Measurements from ENCODE around the gene MAGIX. TPM values are rescaled to one million over a fixed set of nuclear protein-coding genes. Genes with fewer than 3 reads are reported as not detected.

Gene MAGIX
- total and polyA plus RNA-seq, 2 of the 4 experiments (the other 2 are of a cell fraction): 0.72 to 1.1 TPM

- Histone ChIP-seq H2BK5ac (ENCODE audit: low read depth, low read length, poor library complexity, severe bottlenecking) (no peak overlapping the region), H3K27ac (ENCODE audit: insufficient read depth, low read length) (no peak overlapping the region), H2AK5ac (ENCODE audit: low read depth, low read length) (no peak overlapping the region), H2AFZ (replicated peaks; ENCODE audit: low read length, poor library complexity) (no peak overlapping the region), H3K27me3 (ENCODE audit: control insufficient read depth, insufficient read depth, low read length) (no peaks in the 10 kb centered on the region; the same call in 1 of the 2 replicates), H4K5ac (ENCODE audit: low read depth, low read length) (no peak overlapping the region), H3K23ac (ENCODE audit: low read depth, low read length) (no peak overlapping the region), H4K91ac (ENCODE audit: insufficient read depth, low read depth, low read length) (no peak overlapping the region), H3K4me2 (ENCODE audit: low read depth, low read length) (no peak overlapping the region), H2BK15ac (ENCODE audit: low read depth, low read length) (no peak overlapping the region), H4K8ac (ENCODE audit: low read depth in 2 of 2, low read length in 2 of 2) (no peak overlapping the region), H4K20me1 (ENCODE audit: insufficient read depth, low read length) (no peaks in the 10 kb centered on the region), H3K4me3 (ENCODE audit: insufficient read depth, low read depth, low read length) (no peak overlapping the region), H3K4ac (ENCODE audit: low read depth, low read length) (no peak overlapping the region), H3K9ac (ENCODE audit: low read depth, low read length) (no peak overlapping the region), H3K9me3 (ENCODE audit: control insufficient read depth, insufficient read depth, low read length) (no peaks in the 10 kb centered on the region), H2BK20ac (ENCODE audit: low read depth, low read length) (no peak overlapping the region), H3K9me1 (ENCODE audit: insufficient read depth, low read length) (no peaks in the 10 kb centered on the region), H3K14ac (replicated peaks; ENCODE audit: low read depth, low read length) (no peak overlapping the region), H3K4me1 (ENCODE audit: control insufficient read depth, insufficient read depth, low read length) (peaks cover 6% of the 10 kb centered on the region), H3K18ac (ENCODE audit: low read depth, low read length) (no peak overlapping the region), H2AK9ac (replicated peaks; ENCODE audit: low read depth, low read length, poor library complexity) (no peak overlapping the region), H3K56ac (ENCODE audit: extremely low read depth, insufficient read depth, low read length) (no peak overlapping the region), H2BK120ac (ENCODE audit: low read depth, low read length) (no peak overlapping the region), H3K36me3 (ENCODE audit: control insufficient read depth, insufficient read depth, low read length) (no peaks in the 10 kb centered on the region), H3K79me1 (ENCODE audit: low read depth in 1 of 2, low read length in 2 of 2) (no peaks in the 10 kb centered on the region; a peak in 1 of 4 replicates)
- ATAC-seq (ENCODE audit: low read depth) (no peak), DNase-seq (no peak)
- no CpG with 5 or more reads among the region's 1 CpG for WGBS, 2 experiments (ENCODE audit: extremely low coverage in 2 of 2, insufficient read length in 1 of 2)
- ChIA-PET CTCF (no interaction called here), POLR2A (ENCODE audit: unreplicated experiment) (no interaction called here)
- TF ChIP-seq CTCF (conservative IDR thresholded peaks at IDR 0.05; ENCODE audit: low read depth, low read length) (no peak), CEBPB (IDR thresholded peaks at IDR 0.05; ENCODE audit: low read depth, low read length) (peak; percentile 64; the same call in 1 of the 2 replicates)
- BruUV-seq (replicated peaks): no TSS peak
- intact Hi-C loops (cut with micrococcal nuclease) (no loop called here), in situ Hi-C loops (cut with MboI; ENCODE audit: low sequenced_read_pairs) (no loop called here), dilution Hi-C loops (cut with HindIII; ENCODE audit: low sequenced_read_pairs, unreplicated experiment) (no loop called here)
Measured at GRCh38 chrX:49153467-49153866, 9.1 kb upstream of the MAGIX start.
